Tibial artery (tissue), 4 donors: ENCODE measurements around the gene ACAP3.

Source experiments
- DNase-seq, 2 donors: peaks; one replicate each; pipeline ENCODE4 v3.0.0-alpha.2; 2019
- H3K27ac ChIP-seq, 2 donors: fragments of 200-600 bp; sonication (generic) in 1 of 2; 1 replicate in 1 of 2; 2 replicates in 1 of 2; pipeline ENCODE4 v1.5.1; 2018 to 2019; ENCODE audit warnings: mild to moderate bottlenecking in 1 of 2
- H3K27me3 ChIP-seq, 2 donors: fragments of 200-600 bp; sonication (generic) in 1 of 2; one replicate each; pipeline versions ENCODE4 v1.5.1 to v1.6.0; 2016 to 2019
- H3K36me3 ChIP-seq, 3 donors: fragments of 200-600 bp; sonication (generic) in 2 of 3; one replicate each; pipeline ENCODE4 v1.5.1; 2016 to 2019; ENCODE audit warnings: mild to moderate bottlenecking in 2 of 3
- H3K4me1 ChIP-seq, 4 donors: fragments of 200-600 bp; sonication (generic) in 2 of 4; 1 replicate in 3 of 4; 2 replicates in 1 of 4; pipeline ENCODE4 v1.5.1; 2016 to 2019
- H3K4me3 ChIP-seq, 2 donors: fragments of 200-600 bp; sonication (generic) in 1 of 2; 1 replicate in 1 of 2; 2 replicates in 1 of 2; pipeline ENCODE4 v1.5.1; 2018 to 2019; ENCODE audit warnings: mild to moderate bottlenecking in 2 of 2
- H3K9me3 ChIP-seq, 3 donors: fragments of 200-600 bp; sonication (generic) in 1 of 3; one replicate each; pipeline ENCODE4 v1.5.1; 2016 to 2019
- CTCF ChIP-seq, 2 experiments: fragments of 200-600 bp in 1 of 2; fragments of 450-650 bp in 1 of 2; IDR thresholded peaks; one replicate each; pipeline ENCODE4 v1.5.1; 2017 to 2019; ENCODE audit warnings: antibody characterized with exemption in 2 of 2, mild to moderate bottlenecking in 1 of 2, moderate library complexity in 1 of 2
- intact Hi-C: fragments of 100-400 bp; cut with DNase I; formaldehyde crosslinking; loops from one replicate; pipeline ENCODE4 v1.15.0; 2023; ENCODE audit warnings: low total_unique reads

ACAP3 gene

GRCh38 chr1:1278620-1279019, 29.1 kb downstream of the ACAP3 start:
- intact Hi-C loops, result no loop called here
- no peak overlapping the region for H3K27ac ChIP-seq

GRCh38 chr1:1275836-1276235, 31.9 kb downstream of the ACAP3 start:
- no peak for TF ChIP-seq CTCF (IDR thresholded peaks at IDR 0.05)
- H3K4me3 ChIP-seq, result no peak overlapping the region
- no peak for DNase-seq
- no peaks in the 10 kb centered on the region for H3K36me3 ChIP-seq
- no peaks in the 10 kb centered on the region for H3K27me3 ChIP-seq
- H3K4me1 ChIP-seq, result peaks cover 4 to 37% (median 28%) of the 10 kb centered on the region in 4 donors
- H3K9me3 ChIP-seq, result no peaks in the 10 kb centered on the region
- no peak overlapping the region for H3K27ac ChIP-seq
- intact Hi-C loops, result no loop called here

More at GRCh38 chr1:1278620-1279019, 29.1 kb downstream of the ACAP3 start:
- peaks cover 0 to 26% (median 8%) of the 10 kb centered on the region in 4 donors for H3K4me1 ChIP-seq
- no peak overlapping the region for H3K4me3 ChIP-seq
- TF ChIP-seq CTCF (IDR thresholded peaks at IDR 0.05), result no peak
- no peaks in the 10 kb centered on the region for H3K9me3 ChIP-seq
- H3K36me3 ChIP-seq, result no peaks in the 10 kb centered on the region
- H3K27me3 ChIP-seq, result peaks cover 0 to 2% of the 10 kb centered on the region in 2 donors
- DNase-seq, result no peak

- Histone ChIP-seq H3K4me3 (peak overlapping the region; percentile 80 to 86), H3K27me3 (no peaks in the 10 kb centered on the region), H3K27ac (peak overlapping the region in 1 of 2 donors; percentile 76), H3K36me3 (no peaks in the 10 kb centered on the region), H3K4me1 (peaks cover 4 to 45% (median 36%) of the 10 kb centered on the region in 4 donors), H3K9me3 (no peaks in the 10 kb centered on the region)
- no peak for TF ChIP-seq CTCF (IDR thresholded peaks at IDR 0.05)
- no peak for DNase-seq
- intact Hi-C loops, result no loop called here
These were observed 32.7 kb downstream of the ACAP3 start for GRCh38 chr1:1274931-1275431.

GRCh38 chr1:1274299-1274930, 33.3 kb downstream of the ACAP3 start:
- Histone ChIP-seq H3K9me3 (no peaks in the 10 kb centered on the region), H3K27me3 (no peaks in the 10 kb centered on the region), H3K4me1 (peaks cover 4 to 49% (median 41%) of the 10 kb centered on the region in 4 donors), H3K4me3 (peak overlapping the region; percentile 80 to 86), H3K36me3 (no peaks in the 10 kb centered on the region), H3K27ac (peak overlapping the region; percentile 76 to 78)
- no peak for DNase-seq
- intact Hi-C loops, result no loop called here
- no peak for TF ChIP-seq CTCF (IDR thresholded peaks at IDR 0.05)

- Histone ChIP-seq H3K27ac (peak within 1 kb of the TSS; percentile 76 to 78), H3K27me3 (no peaks in the 10 kb centered on the region), H3K4me1 (peaks cover 4 to 50% (median 41%) of the 10 kb centered on the region in 4 donors), H3K36me3 (peaks cover 0 to 2% (median under 1%) of the 10 kb centered on the region in 3 donors), H3K9me3 (no peaks in the 10 kb centered on the region), H3K4me3 (peak within 1 kb of the TSS; percentile 80 to 86)
- intact Hi-C loops, result no loop called here
- peak; percentile 93 to 97 for DNase-seq
- TF ChIP-seq CTCF (IDR thresholded peaks at IDR 0.05), result no peak
These were observed 34.0 kb downstream of the ACAP3 start, which contains the start of gene UBE2J2 for GRCh38 chr1:1273512-1274298. Gene UBE2J2 (minus strand): TSS chr1:1273854. CDS start chr1:1267992, 5,862 bp downstream.
